ENCODE results near the gene SLC25A21.

SLC25A21 gene

DNA sequence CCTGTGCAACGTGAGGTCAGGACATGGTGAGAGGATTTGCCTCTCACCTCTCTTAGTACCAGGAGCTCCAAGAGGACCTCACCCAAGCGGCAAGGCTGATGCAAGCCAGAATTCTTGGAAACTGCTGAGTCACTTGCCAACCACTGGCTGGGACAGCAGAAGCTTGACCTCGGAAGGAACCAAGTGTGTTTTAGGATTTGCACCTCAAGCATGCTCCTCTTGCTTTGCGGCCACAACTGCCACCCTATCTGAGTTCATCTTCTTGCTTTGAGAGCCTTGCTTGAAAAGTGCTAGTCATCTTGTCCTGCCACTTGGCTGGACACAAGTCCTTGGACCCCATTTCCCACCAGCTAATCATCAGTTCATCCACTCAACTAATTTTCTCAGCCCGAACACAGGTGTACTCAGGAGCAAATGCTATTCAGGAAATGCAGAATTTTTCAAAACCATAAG is 195.8 kb downstream of the SLC25A21 start:
- Histone ChIP-seq H3K27ac (ENCODE audit: low read depth, low read length) (no peak overlapping the region), H3K27me3 (ENCODE audit: control insufficient read depth, insufficient read depth, low read length) (no peaks in the 10 kb centered on the region), H3K9ac (ENCODE audit: low read length) (no peak overlapping the region), H3K4me3 (ENCODE audit: low read length) (no peak overlapping the region), H3K36me3 (ENCODE audit: control insufficient read depth, insufficient read depth, low read length) (no peaks in the 10 kb centered on the region), H3K4me1 (ENCODE audit: control insufficient read depth, insufficient read depth, low read length) (no peaks in the 10 kb centered on the region)

DNA sequence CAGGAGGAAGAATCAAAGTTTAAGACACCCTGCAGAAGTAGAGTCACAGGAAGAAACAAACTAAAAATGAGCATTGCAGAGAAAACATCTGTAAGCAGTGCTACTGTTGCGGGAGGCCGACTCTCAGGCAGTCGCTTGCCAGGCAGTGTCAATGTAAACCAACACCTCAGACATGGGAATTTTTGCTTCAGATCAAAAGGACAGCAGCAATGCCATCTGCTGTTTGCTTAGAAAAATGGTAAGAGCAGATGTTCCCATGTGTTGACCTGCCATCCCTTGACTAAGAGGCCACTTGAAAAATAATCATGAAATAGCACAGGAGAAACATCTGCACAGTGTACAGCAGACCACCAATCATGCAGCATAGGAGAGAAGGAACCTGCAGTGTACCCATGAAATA is 196.6 kb downstream of the SLC25A21 start:
- Histone ChIP-seq H3K36me3 (ENCODE audit: control insufficient read depth, insufficient read depth, low read length) (no peaks in the 10 kb centered on the region), H3K4me1 (ENCODE audit: control insufficient read depth, insufficient read depth, low read length) (no peaks in the 10 kb centered on the region), H3K27ac (ENCODE audit: low read depth, low read length) (no peak overlapping the region), H3K9ac (ENCODE audit: low read length) (no peak overlapping the region), H3K27me3 (ENCODE audit: control insufficient read depth, insufficient read depth, low read length) (no peaks in the 10 kb centered on the region), H3K4me3 (ENCODE audit: low read length) (no peak overlapping the region)

DNA sequence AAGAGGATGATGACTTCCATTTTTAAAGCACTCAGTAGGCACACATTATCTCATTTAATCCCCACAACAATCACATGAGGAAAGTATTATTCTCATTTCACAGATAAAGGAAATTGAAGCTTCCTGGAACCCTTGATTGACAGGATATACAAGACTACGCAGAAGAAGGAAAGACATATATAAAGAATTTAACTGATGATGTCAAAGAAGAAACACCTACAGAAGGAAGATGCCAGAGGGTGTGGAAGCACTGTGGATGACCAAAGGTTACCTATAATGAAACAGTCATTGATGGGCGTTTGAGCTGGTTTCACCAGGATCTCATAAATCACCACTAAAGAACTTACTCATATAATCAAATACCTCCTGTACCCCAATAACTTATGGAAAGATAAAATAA is 197.4 kb downstream of the SLC25A21 start:
- H3K36me3 ChIP-seq (ENCODE audit: control insufficient read depth, insufficient read depth, low read length), result no peaks in the 10 kb centered on the region
- H3K9ac ChIP-seq (ENCODE audit: low read length), result no peak overlapping the region
- no peaks in the 10 kb centered on the region for H3K4me1 ChIP-seq (ENCODE audit: control insufficient read depth, insufficient read depth, low read length)
- H3K27me3 ChIP-seq (ENCODE audit: control insufficient read depth, insufficient read depth, low read length), result no peaks in the 10 kb centered on the region
- H3K27ac ChIP-seq (ENCODE audit: low read depth, low read length), result no peak overlapping the region
- no peak overlapping the region for H3K4me3 ChIP-seq (ENCODE audit: low read length)

DNA sequence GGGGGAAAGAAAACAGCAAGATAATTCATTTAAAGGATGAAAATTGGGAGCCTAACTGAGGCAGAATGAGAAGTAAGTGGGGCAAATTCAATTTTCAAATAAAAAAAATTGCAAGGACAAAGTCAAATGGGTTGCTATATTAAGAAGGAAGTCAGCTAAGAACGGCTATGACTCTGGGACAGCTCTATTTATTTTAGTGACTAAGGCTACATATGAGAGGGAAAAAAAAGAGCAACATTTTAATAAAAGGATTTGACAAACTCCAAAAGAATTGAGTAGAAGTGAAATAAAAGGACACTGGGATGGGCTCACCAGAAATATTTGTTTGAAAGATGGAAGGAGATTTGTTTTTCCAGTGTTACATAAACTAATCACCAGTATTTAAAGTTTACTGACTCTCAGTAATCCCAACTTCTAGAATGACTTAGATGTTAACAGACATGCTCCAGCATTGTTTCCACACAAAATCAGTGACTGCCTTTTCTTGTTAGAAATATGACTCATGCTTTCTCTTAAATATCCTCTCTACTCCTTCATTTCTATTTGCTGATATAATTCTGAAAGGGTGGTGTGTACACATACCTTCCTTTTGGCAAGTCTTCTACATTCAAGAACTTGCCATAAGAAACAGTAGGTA is 198.5 kb downstream of the SLC25A21 start:
- H3K27me3 ChIP-seq (ENCODE audit: control insufficient read depth, insufficient read depth, low read length), result no peaks in the 10 kb centered on the region

DNA sequence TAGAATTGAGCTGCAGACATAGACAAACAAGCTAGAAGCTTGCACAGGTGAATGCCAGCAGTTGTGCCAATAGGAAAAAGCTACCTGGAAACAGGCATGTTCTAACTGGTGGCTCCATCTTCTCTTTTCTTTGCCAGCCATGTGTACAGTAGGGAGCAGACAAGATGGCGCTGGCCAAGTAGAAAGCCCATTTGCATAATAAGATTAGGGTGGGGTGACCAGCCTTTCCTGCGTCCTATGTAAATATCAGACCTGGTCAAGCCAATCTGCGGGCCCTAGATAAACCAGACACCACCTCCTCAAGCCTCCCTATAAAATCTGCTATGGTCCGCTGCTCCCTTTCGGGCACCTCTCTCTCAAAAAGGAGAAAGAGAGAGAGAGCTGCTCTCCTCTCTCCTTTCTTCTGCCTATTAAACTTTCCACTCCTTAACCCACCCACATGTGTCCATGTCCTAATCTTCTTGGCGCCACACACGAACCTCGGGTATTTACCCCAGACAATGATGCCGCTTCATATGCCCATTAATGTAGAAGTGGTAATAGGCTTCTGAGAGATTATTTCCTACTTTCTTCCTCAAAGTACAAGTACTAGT is 201.0 kb downstream of the SLC25A21 start:
- Histone ChIP-seq H3K9ac (ENCODE audit: low read length) (no peak overlapping the region), H3K4me3 (ENCODE audit: low read length) (no peak overlapping the region), H3K27ac (ENCODE audit: low read depth, low read length) (no peak overlapping the region), H3K27me3 (ENCODE audit: control insufficient read depth, insufficient read depth, low read length) (no peaks in the 10 kb centered on the region), H3K36me3 (ENCODE audit: control insufficient read depth, insufficient read depth, low read length) (no peaks in the 10 kb centered on the region), H3K4me1 (ENCODE audit: control insufficient read depth, insufficient read depth, low read length) (no peaks in the 10 kb centered on the region)

More for the DNA sequence above, 198.5 kb downstream of the SLC25A21 start:
- no peaks in the 10 kb centered on the region for H3K36me3 ChIP-seq (ENCODE audit: control insufficient read depth, insufficient read depth, low read length)
- no peak overlapping the region for H3K27ac ChIP-seq (ENCODE audit: low read depth, low read length)
- no peaks in the 10 kb centered on the region for H3K4me1 ChIP-seq (ENCODE audit: control insufficient read depth, insufficient read depth, low read length)
- no peak overlapping the region for H3K4me3 ChIP-seq (ENCODE audit: low read length)
- H3K9ac ChIP-seq (ENCODE audit: low read length), result no peak overlapping the region

DNA sequence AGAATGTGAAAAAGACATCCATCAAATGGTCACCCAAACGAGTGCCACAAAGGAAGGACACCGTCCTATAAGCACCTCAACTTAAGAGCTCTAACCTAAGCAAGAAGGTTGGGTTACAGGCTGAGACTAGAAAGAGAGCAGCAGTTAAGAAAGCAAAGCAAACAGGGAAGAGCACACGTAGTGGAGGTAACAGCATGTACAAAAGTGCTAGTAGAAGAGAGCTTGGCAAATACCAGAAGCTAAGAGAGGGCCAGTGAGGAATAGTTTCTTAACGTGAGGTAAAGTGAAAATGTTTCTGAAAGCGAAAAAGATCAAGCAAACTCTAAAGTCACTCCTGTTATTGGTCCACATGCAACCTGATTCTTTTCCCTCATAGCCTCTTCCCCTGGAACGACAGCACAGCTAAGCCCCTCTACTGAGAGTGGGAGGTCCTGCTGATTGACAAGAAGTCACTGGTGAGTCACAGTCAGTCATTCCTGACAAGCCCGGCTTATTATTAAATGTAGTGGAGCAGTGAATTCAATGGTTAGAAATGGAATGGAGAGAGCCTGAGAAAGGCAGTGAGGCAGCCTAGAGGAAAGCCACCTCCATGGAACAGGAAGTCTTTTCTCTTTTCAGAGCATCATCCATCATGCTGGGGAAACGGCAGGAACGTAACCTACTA is 204.4 kb downstream of the SLC25A21 start:
- H3K4me1 ChIP-seq (ENCODE audit: control insufficient read depth, insufficient read depth, low read length), result no peaks in the 10 kb centered on the region
- no peaks in the 10 kb centered on the region for H3K27me3 ChIP-seq (ENCODE audit: control insufficient read depth, insufficient read depth, low read length)
- H3K9ac ChIP-seq (ENCODE audit: low read length), result no peak overlapping the region
- H3K36me3 ChIP-seq (ENCODE audit: control insufficient read depth, insufficient read depth, low read length), result no peaks in the 10 kb centered on the region
- H3K4me3 ChIP-seq (ENCODE audit: low read length), result no peak overlapping the region
- no peak overlapping the region for H3K27ac ChIP-seq (ENCODE audit: low read depth, low read length)

DNA sequence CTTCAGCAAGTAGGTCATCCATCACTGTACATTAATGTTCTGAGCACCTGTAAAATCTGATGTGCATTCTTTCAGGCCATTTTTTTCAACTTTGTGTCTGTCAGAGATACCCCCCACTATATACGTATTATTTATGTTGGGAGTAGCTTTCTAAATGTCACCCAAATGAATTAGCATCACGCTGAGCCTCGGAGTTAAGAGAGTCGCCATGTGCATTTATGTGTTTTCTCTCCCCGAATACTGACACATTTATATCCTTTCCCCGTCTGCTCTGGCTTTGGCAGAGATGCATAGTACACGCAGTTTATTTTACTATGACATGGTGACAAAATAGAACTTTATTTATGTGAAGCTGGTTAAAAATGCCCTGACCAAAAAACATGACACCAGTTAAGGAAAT is 216.4 kb downstream of the SLC25A21 start:
- Histone ChIP-seq H3K27ac (ENCODE audit: low read depth, low read length) (no peak overlapping the region), H3K4me3 (ENCODE audit: low read length) (no peak overlapping the region), H3K27me3 (ENCODE audit: control insufficient read depth, insufficient read depth, low read length) (no peaks in the 10 kb centered on the region), H3K9ac (ENCODE audit: low read length) (no peak overlapping the region), H3K4me1 (ENCODE audit: control insufficient read depth, insufficient read depth, low read length) (no peaks in the 10 kb centered on the region), H3K36me3 (ENCODE audit: control insufficient read depth, insufficient read depth, low read length) (no peaks in the 10 kb centered on the region)

DNA sequence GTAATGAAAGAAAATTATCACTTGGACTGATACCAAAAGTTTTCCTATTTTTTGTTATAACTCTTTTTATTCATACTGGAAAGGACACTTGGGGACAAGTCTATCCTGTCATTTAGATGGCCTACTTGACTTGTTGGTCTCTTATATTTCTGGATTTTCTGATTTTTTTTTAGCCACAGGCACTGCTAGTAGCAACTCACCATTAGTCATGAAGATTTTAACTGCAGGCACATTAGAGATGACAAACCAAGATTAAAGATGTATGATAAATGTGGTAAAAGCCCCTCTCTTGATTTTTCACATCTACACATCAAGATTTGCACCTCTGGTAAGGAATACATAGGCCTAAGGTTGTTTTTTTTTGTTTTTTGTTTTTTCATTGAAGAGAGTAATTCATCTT is 217.0 kb downstream of the SLC25A21 start:
- Histone ChIP-seq H3K27me3 (ENCODE audit: control insufficient read depth, insufficient read depth, low read length) (no peaks in the 10 kb centered on the region), H3K4me1 (ENCODE audit: control insufficient read depth, insufficient read depth, low read length) (no peaks in the 10 kb centered on the region), H3K4me3 (ENCODE audit: low read length) (no peak overlapping the region), H3K9ac (ENCODE audit: low read length) (no peak overlapping the region), H3K27ac (ENCODE audit: low read depth, low read length) (no peak overlapping the region), H3K36me3 (ENCODE audit: control insufficient read depth, insufficient read depth, low read length) (no peaks in the 10 kb centered on the region)

DNA sequence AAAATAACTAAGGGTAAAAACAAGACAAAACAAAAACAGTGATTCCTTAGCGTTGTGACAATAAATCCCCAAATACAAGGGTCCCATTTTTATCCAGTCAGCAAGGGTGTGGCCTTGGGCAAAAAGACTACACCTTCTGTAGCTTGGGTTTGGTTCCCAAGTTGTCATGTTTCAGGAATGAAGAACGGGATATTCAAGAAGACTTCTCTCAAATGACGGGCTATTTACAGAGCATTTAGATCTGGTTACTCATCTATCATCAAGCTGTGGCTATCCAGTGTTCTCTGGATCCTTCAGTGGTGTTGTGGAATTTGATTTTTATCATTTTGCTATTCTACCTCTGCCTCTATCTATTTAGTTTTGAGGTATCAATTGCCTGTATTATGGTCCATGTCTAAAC is 219.7 kb downstream of the SLC25A21 start:
- Histone ChIP-seq H3K4me3 (ENCODE audit: low read length) (no peak overlapping the region), H3K27ac (ENCODE audit: low read depth, low read length) (no peak overlapping the region), H3K27me3 (ENCODE audit: control insufficient read depth, insufficient read depth, low read length) (no peaks in the 10 kb centered on the region), H3K9ac (ENCODE audit: low read length) (no peak overlapping the region), H3K36me3 (ENCODE audit: control insufficient read depth, insufficient read depth, low read length) (no peaks in the 10 kb centered on the region), H3K4me1 (ENCODE audit: control insufficient read depth, insufficient read depth, low read length) (no peaks in the 10 kb centered on the region)

DNA sequence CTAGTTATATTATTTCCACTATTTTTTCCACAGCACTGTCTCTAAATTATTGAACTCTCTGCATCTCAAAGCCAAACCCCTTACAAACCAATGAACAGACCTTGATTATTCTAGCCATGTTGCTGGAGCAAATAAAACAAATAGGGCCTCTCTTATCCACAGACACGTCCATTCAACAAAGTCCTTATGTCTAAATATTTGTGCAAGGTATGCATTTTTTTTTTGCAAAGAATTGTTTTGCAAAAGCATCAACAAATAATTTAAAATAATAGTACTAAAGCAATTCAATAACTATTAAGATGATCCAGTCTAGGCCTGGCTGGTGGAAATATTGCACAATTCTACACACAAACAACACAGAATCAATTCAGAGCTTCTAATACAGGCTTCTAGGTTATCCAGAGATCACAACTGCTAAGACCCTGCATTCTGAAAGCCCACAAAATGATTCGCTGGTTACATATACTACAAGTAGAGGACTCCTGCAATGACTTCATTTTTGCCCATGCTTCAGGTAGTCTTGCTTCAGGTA is 221.0 kb downstream of the SLC25A21 start:
- Histone ChIP-seq H3K4me1 (ENCODE audit: control insufficient read depth, insufficient read depth, low read length) (no peaks in the 10 kb centered on the region), H3K27me3 (ENCODE audit: control insufficient read depth, insufficient read depth, low read length) (no peaks in the 10 kb centered on the region), H3K27ac (ENCODE audit: low read depth, low read length) (no peak overlapping the region), H3K4me3 (ENCODE audit: low read length) (no peak overlapping the region), H3K36me3 (ENCODE audit: control insufficient read depth, insufficient read depth, low read length) (no peaks in the 10 kb centered on the region), H3K9ac (ENCODE audit: low read length) (no peak overlapping the region)

DNA sequence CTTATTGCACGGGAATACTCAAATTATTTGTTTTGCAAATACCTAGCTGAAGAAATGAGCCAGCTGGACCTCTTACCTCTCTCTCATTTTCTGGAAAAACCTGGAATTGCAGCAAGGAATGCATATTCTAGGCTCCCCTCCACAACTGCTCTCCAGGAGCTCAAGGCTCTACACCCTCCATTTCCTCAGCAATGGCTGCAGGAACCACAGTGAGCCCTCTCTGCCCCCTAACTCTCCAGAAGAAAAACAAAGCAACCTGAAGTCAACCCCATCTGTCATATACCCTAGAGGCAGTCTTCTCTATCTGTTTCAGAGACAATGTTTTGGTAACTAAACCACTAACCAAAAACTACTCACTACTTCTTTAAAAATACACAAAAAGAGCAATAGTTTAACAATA is 221.6 kb downstream of the SLC25A21 start:
- Histone ChIP-seq H3K27ac (ENCODE audit: low read depth, low read length) (no peak overlapping the region), H3K27me3 (ENCODE audit: control insufficient read depth, insufficient read depth, low read length) (no peaks in the 10 kb centered on the region), H3K4me1 (ENCODE audit: control insufficient read depth, insufficient read depth, low read length) (no peaks in the 10 kb centered on the region), H3K36me3 (ENCODE audit: control insufficient read depth, insufficient read depth, low read length) (no peaks in the 10 kb centered on the region), H3K4me3 (ENCODE audit: low read length) (no peak overlapping the region), H3K9ac (ENCODE audit: low read length) (no peak overlapping the region)

DNA sequence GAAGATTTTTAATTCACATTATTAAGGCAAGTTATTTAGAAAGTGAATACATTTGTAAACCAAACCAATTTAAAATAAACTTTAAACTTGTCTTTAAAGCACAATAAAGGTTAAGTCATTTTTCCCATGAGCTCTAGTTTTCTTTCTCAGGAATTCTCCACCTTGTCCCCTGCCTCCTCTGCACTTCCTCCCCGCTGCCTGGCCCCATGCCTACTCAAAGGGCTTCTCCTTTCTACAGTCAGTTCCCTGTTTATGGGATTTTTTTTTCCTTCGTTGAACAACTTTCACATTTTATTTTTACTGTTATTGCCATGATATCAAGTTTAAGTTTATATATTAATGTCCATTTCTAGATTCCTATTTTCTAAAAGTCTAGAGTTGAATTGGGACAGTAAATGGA is 223.0 kb downstream of the SLC25A21 start:
- Histone ChIP-seq H3K27ac (ENCODE audit: low read depth, low read length) (no peak overlapping the region), H3K27me3 (ENCODE audit: control insufficient read depth, insufficient read depth, low read length) (no peaks in the 10 kb centered on the region), H3K4me3 (ENCODE audit: low read length) (no peak overlapping the region), H3K36me3 (ENCODE audit: control insufficient read depth, insufficient read depth, low read length) (no peaks in the 10 kb centered on the region), H3K9ac (ENCODE audit: low read length) (no peak overlapping the region), H3K4me1 (ENCODE audit: control insufficient read depth, insufficient read depth, low read length) (no peaks in the 10 kb centered on the region)
